ENCODE data around the gene SIPA1L3. TPM values are rescaled to one million over a fixed set of nuclear protein-coding genes. Genes with fewer than 3 reads are reported as not detected.

The SIPA1L3 gene
- polyA plus RNA-seq, 1 donor from 2014 or later, result 2.8 TPM

DNA sequence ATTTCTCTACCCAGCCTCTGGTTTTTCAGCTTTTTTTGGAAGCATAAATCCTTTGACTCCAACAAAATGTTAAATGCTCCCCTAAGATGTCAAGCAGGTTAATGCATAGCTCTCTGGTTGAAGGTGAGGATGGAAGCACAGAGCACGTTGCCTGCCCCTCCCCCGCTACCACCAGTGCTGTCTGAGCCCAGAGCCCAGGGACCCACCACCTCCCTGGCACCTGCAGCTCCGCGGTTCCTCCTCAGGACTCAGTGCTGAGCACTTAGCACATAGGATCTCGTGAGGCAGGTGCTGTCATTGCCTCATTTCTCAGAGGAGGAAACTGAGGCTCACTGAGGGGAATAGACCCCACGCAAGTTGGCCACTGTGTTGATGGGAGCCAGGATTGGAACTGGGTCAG lies 268.4 kb downstream of the SIPA1L3 start:
- no peak overlapping the region for H3K4me2 ChIP-seq (ENCODE audit: low read length)
- no peak overlapping the region for H3K9ac ChIP-seq (ENCODE audit: low read length)
- no peak overlapping the region for H3K27ac ChIP-seq (ENCODE audit: low read length)
- no peak overlapping the region for H2AFZ ChIP-seq (ENCODE audit: low read depth, low read length)
- H3F3A ChIP-seq (ENCODE audit: insufficient read depth, low read length, poor library complexity, severe bottlenecking), result no peaks in the 10 kb centered on the region
- H3K36me3 ChIP-seq (ENCODE audit: insufficient read depth, low read length), result no peaks in the 10 kb centered on the region
- no peaks in the 10 kb centered on the region for H3K79me2 ChIP-seq (replicated peaks; ENCODE audit: insufficient read depth, low read length)
- H3K4me3 ChIP-seq (ENCODE audit: low read length), result no peak overlapping the region
- no peaks in the 10 kb centered on the region for H3K9me2 ChIP-seq (ENCODE audit: insufficient read depth, low read length)
- no peaks in the 10 kb centered on the region for H3K27me3 ChIP-seq (ENCODE audit: insufficient read depth, low read depth, low read length)
- TF ChIP-seq REST (IDR thresholded peaks at IDR 0.05; ENCODE audit: borderline replicate concordance) (no peak), POLR2AphosphoS5 (IDR thresholded peaks at IDR 0.05) (no peak)
- H4K20me1 ChIP-seq (ENCODE audit: insufficient read depth), result no peaks in the 10 kb centered on the region
- no peaks in the 10 kb centered on the region for H3K9me3 ChIP-seq (ENCODE audit: low read length)

- no peak for TF ChIP-seq REST (IDR thresholded peaks at IDR 0.05; ENCODE audit: borderline replicate concordance)
- no peak for TF ChIP-seq TAF1 (IDR thresholded peaks at IDR 0.05; ENCODE audit: low read depth)
- TF ChIP-seq MXI1 (conservative IDR thresholded peaks at IDR 0.05; ENCODE audit: poor library complexity, severe bottlenecking), result no peak
- TF ChIP-seq RAD21 (conservative IDR thresholded peaks at IDR 0.05), result no peak
- TF ChIP-seq EP300 (conservative IDR thresholded peaks at IDR 0.05; ENCODE audit: poor library complexity, severe bottlenecking), result no peak
- TF ChIP-seq CTCF (IDR thresholded peaks at IDR 0.05; ENCODE audit: poor library complexity, severe bottlenecking), result no peak
- no peak for TF ChIP-seq EZH2 (IDR thresholded peaks at IDR 0.05; ENCODE audit: borderline replicate concordance, insufficient read depth, low read length, poor library complexity, severe bottlenecking)
- no peak for TF ChIP-seq POLR2AphosphoS5 (IDR thresholded peaks at IDR 0.05)
These were observed 273.1 kb downstream of the SIPA1L3 start for GRCh38 chr19:38180071-38180470.

More at GRCh38 chr19:38180071-38180470, 273.1 kb downstream of the SIPA1L3 start:
- Histone ChIP-seq H3K27me3 (ENCODE audit: insufficient read depth, low read depth, low read length) (no peaks in the 10 kb centered on the region), H3K9ac (ENCODE audit: low read length) (no peak overlapping the region), H3K9me3 (ENCODE audit: low read length) (no peaks in the 10 kb centered on the region), H2AFZ (ENCODE audit: low read depth, low read length) (no peak overlapping the region), H3K9me2 (ENCODE audit: insufficient read depth, low read length) (no peaks in the 10 kb centered on the region), H3K79me2 (replicated peaks; ENCODE audit: insufficient read depth, low read length) (no peaks in the 10 kb centered on the region), H4K20me1 (ENCODE audit: insufficient read depth) (no peaks in the 10 kb centered on the region), H3K36me3 (ENCODE audit: insufficient read depth, low read length) (no peaks in the 10 kb centered on the region), H3K27ac (ENCODE audit: low read length) (no peak overlapping the region), H3K4me3 (ENCODE audit: low read length) (no peak overlapping the region), H3K4me2 (ENCODE audit: low read length) (no peak overlapping the region), H3F3A (ENCODE audit: insufficient read depth, low read length, poor library complexity, severe bottlenecking) (no peaks in the 10 kb centered on the region)

All from neural cell (in vitro differentiated cells).